ENCODE data around the gene ACSF3.

Gene ACSF3

GRCh38 chr16:89113661-89114060 is 20.0 kb downstream of the ACSF3 start:
- no peak for FAIRE-seq

GRCh38 chr16:89114159-89114981 is 20.7 kb downstream of the ACSF3 start:
- FAIRE-seq = no peak

GRCh38 chr16:89115216-89115861 is 21.7 kb downstream of the ACSF3 start:
- no peak for FAIRE-seq

- no peak for FAIRE-seq
Observed at GRCh38 chr16:89116341-89117226, 22.9 kb downstream of the ACSF3 start.

- FAIRE-seq = no peak
Observed at GRCh38 chr16:89117227-89117974, 23.7 kb downstream of the ACSF3 start.

GRCh38 chr16:89117975-89118289 is 24.3 kb downstream of the ACSF3 start:
- no peak for FAIRE-seq

GRCh38 chr16:89118361-89119165 is 24.9 kb downstream of the ACSF3 start:
- FAIRE-seq = no peak

- no peak for FAIRE-seq
Observed at GRCh38 chr16:89119166-89119621, 25.5 kb downstream of the ACSF3 start.

GRCh38 chr16:89119661-89120141 is 26.0 kb downstream of the ACSF3 start:
- no peak for FAIRE-seq

- FAIRE-seq = no peak
Observed at GRCh38 chr16:89120281-89120680, 26.6 kb downstream of the ACSF3 start.

- no peak for FAIRE-seq
Observed at GRCh38 chr16:89120921-89121351, 27.3 kb downstream of the ACSF3 start.

GRCh38 chr16:89121691-89122321 is 28.2 kb downstream of the ACSF3 start:
- FAIRE-seq = no peak

GRCh38 chr16:89122322-89122851 is 28.7 kb downstream of the ACSF3 start:
- no peak for FAIRE-seq

GRCh38 chr16:89123001-89123830 is 29.6 kb downstream of the ACSF3 start:
- no peak for FAIRE-seq

GRCh38 chr16:89123831-89124100 is 30.1 kb downstream of the ACSF3 start:
- no peak for FAIRE-seq

GRCh38 chr16:89129378-89129777 is 35.7 kb downstream of the ACSF3 start:
- no peak for FAIRE-seq

- no peak for FAIRE-seq
Observed at GRCh38 chr16:89130448-89130847, 36.8 kb downstream of the ACSF3 start.

GRCh38 chr16:89131783-89132182 is 38.1 kb downstream of the ACSF3 start:
- no peak for FAIRE-seq

- FAIRE-seq = no peak
Observed at GRCh38 chr16:89132194-89133005, 38.7 kb downstream of the ACSF3 start.

All from islet of Langerhans (tissue), 1 donor.